ENCODE data around the gene ARID3B.

DNA sequence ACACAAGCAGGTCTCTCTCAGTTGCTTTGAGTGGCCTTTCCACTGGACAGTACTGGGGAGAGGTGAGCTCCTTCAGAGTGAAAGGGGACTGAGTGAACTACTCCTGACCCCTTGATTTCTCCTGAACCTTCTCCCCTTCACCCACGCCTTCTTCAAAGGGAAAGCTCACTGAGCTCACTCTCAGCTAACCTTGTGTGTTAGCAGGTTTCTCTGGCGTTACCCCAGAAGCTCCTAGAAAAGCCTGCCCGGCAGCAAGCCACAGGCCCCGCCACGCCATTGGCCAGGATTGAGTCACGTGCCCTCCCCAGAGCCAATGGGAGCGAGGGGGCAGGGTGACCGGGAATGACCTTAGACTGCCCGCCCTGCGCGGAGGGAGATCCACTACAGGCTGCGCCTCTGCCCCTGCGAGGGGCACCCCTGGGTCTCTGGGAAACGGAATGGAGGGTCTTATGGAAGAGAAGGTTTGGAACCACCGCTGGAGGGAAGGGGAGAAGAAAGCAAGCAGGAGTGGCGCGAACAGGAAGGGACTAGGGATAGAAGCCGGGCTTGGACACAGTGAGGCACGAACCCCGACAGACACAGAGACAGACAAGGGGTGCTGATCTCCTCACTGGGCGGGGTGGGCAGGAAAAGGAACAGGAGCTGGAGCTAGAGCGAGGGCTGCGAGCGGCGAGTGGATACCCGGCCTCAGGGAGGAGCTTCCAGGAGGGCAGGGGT lies 57.3 kb downstream of the ARID3B start:
- TF ChIP-seq, protein P1, sequence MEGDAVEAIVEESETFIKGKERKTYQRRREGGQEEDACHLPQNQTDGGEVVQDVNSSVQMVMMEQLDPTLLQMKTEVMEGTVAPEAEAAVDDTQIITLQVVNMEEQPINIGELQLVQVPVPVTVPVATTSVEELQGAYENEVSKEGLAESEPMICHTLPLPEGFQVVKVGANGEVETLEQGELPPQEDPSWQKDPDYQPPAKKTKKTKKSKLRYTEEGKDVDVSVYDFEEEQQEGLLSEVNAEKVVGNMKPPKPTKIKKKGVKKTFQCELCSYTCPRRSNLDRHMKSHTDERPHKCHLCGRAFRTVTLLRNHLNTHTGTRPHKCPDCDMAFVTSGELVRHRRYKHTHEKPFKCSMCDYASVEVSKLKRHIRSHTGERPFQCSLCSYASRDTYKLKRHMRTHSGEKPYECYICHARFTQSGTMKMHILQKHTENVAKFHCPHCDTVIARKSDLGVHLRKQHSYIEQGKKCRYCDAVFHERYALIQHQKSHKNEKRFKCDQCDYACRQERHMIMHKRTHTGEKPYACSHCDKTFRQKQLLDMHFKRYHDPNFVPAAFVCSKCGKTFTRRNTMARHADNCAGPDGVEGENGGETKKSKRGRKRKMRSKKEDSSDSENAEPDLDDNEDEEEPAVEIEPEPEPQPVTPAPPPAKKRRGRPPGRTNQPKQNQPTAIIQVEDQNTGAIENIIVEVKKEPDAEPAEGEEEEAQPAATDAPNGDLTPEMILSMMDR (IDR thresholded peaks at IDR 0.05; ENCODE audit: borderline replicate concordance, extremely low read depth, low read length, poor library complexity, severe bottlenecking), result no peak
- no peak for TF ChIP-seq EZH2 (IDR thresholded peaks at IDR 0.05; ENCODE audit: borderline replicate concordance, low read depth, low read length, severe bottlenecking)

All from DND-41 (cell line).